ENCODE measurements around the gene AK9.

- no peak for TF ChIP-seq CTCF (IDR thresholded peaks at IDR 0.05)
- TF ChIP-seq POLR2A (IDR thresholded peaks at IDR 0.05) = no peak
Measured at GRCh38 chr6:109450801-109451200, 240.2 kb downstream of the AK9 start.
